GM18517 (cell line): ENCODE measurements around the gene TCEAL8.
"Not testable (repeated sequence)": the region's sequence is repeated elsewhere in the genome, so short reads cannot be mapped to it uniquely, and the experiment has no call there.

Experiments
- ATAC-seq: cut with Tn5 transposase; IDR thresholded peaks from one replicate; pipeline ENCODE4 v1.9.1; 2021; ENCODE audit warnings: mild to moderate bottlenecking, moderate library complexity; ENCODE audit not compliant: unreplicated experiment

TCEAL8 gene, protein sequence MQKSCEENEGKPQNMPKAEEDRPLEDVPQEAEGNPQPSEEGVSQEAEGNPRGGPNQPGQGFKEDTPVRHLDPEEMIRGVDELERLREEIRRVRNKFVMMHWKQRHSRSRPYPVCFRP

GRCh38 chrX:103254921-103255493, at the start of gene TCEAL8:
Gene TCEAL8 (minus strand): TSS chrX:103255155. CDS start chrX:103253979, 1,176 bp downstream.
- ATAC-seq: peak; percentile 88

GRCh38 chrX:103304705-103305104, 49.8 kb upstream of the TCEAL8 start:
- no peak for ATAC-seq

- ATAC-seq: no peak
These were observed 38.2 kb upstream of the TCEAL8 start for GRCh38 chrX:103293118-103293517.

DNA sequence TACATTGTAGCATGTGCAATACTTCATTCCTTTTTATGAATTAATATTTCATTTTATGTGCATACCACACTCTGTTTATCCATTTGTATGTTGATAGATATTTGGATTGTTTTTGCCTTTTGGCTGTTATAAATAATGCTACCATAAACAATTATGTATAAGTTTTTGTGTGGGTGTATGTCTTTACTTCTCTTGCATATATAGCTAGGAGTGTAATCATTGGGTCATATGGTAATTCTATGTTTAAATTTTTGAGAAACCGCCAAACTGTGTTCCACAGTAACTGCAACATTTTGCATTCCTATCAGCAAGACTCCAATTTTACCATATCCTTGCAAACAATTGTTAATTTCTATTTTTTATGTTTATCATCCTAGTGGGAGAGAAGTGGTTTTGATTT, 24.7 kb upstream of the TCEAL8 start:
- ATAC-seq: no peak

DNA sequence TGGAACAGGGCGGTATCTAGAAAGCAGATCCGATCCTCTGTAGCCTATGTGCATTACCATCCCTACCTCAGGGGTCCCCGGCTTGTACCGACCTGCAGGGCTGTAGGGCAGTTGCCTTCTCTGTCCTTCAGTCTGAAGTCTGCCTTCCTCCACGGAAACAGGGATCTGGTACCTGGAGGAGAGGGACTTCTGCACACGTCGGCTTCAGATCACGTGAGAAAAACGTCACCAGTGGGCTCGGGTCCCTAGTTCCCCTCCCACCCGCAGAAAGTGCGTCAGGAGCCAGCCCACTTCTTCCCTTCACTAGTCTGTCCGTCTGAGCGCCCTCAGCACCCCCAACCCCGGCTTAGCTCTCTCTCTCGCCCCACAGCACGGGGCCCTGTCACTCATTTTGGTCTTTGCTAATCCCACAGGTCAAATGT, 21.6 kb upstream of the TCEAL8 start, which contains the start of gene TCEAL5:
TCEAL5 (minus strand) TSS at position 170 of the 422 bp plus-strand sequence. CDS start 2,187 bp downstream, outside the sequence.
- no peak for ATAC-seq

- ATAC-seq: no peak
These were observed 21.1 kb upstream of the TCEAL8 start for GRCh38 chrX:103275947-103276567.

DNA sequence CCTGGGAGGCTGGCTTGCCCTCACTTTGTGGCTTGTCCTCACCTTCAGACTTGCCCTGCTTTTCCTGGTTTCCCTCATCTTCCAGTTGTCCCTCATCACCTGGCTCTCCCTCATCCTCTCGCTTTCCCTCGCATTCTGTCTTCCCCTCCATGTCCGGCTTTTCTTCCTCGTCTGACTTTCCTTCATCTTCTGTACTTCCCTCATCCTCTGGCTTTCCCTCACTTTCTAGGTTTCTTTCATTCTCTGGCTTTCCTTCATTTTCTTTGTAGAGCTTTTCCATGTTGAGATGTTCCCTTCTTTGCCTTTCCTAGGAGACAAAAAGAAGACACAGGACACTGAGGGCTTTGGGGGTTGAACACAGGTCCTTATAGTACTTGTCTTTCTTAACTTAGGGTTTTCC, 19.3 kb upstream of the TCEAL8 start:
- no peak for ATAC-seq

DNA sequence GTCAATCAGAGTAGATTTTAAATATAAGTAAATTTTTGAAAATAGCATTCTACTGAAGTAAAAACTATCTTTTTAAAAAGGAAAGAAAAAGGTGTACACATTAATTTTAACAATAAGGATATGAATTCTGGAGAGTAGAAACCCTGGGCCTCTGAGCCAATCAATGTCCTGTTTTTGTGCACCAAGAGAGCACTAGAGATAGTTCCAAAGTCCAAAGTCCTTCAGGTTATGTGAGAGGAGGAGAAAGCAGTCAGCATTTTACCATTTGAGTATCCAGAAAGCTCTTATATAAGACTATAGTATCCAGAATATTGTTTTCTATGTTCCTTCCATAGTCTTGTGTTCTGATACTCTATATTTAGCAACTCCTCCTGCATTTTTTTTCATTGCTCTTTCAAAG, 3.3 kb upstream of the TCEAL8 start:
- ATAC-seq: no peak

GRCh38 chrX:103256651-103257050, 1.7 kb upstream of the TCEAL8 start:
- no peak for ATAC-seq

- no peak for ATAC-seq
These were observed 657 bp downstream of the TCEAL8 start for GRCh38 chrX:103254171-103254824.

DNA sequence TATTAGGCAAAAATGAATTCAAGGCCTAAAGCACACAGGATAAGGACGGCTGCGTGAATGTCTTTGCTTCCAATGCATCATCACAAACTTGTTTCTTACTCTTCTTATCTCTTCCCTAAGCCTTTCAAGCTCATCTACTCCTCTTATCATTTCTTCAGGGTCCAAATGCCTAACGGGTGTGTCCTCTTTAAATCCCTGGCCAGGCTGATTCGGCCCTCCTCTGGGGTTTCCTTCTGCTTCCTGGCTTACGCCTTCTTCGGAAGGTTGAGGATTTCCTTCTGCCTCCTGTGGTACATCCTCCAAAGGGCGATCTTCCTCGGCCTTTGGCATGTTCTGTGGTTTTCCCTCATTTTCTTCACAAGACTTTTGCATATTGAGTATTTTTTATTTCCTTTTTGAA, 1.3 kb downstream of the TCEAL8 start:
- no peak for ATAC-seq

GRCh38 chrX:103250977-103251376, 4.0 kb downstream of the TCEAL8 start:
- ATAC-seq: no peak

- ATAC-seq: no peak
These were observed 5.2 kb downstream of the TCEAL8 start for GRCh38 chrX:103249805-103250204.

GRCh38 chrX:103248553-103248952, 6.4 kb downstream of the TCEAL8 start:
- no peak for ATAC-seq

- no peak for ATAC-seq
These were observed 14.8 kb downstream of the TCEAL8 start for GRCh38 chrX:103240155-103240554.

GRCh38 chrX:103236296-103236695, 18.7 kb downstream of the TCEAL8 start:
- no peak for ATAC-seq

- ATAC-seq: not testable (repeated sequence)
These were observed 19.3 kb downstream of the TCEAL8 start for GRCh38 chrX:103235608-103236007.

GRCh38 chrX:103234869-103235268, 20.1 kb downstream of the TCEAL8 start:
- ATAC-seq: no peak

- ATAC-seq: no peak
These were observed 21.7 kb downstream of the TCEAL8 start for GRCh38 chrX:103233263-103233662.

GRCh38 chrX:103225918-103226317, 29.0 kb downstream of the TCEAL8 start:
- ATAC-seq: not testable (repeated sequence)

GRCh38 chrX:103220511-103221323, 34.2 kb downstream of the TCEAL8 start:
- no peak for ATAC-seq
